HG03175 (cell line): ENCODE data around the gene ZNF746.
"Not testable (repeated sequence)": the region's sequence is repeated elsewhere in the genome, so short reads cannot be mapped to it uniquely, and the experiment has no call there.

Source experiments
- ATAC-seq: cut with Tn5 transposase; IDR thresholded peaks from one replicate; pipeline ENCODE4 v1.9.1; 2021; ENCODE audit warnings: mild to moderate bottlenecking, moderate library complexity; ENCODE audit not compliant: unreplicated experiment

The ZNF746 gene

GRCh38 chr7:149459540-149460452 lies 37.8 kb downstream of the ZNF746 start:
- ATAC-seq = peak; percentile 37

- ATAC-seq = no peak
These were observed 38.4 kb downstream of the ZNF746 start for GRCh38 chr7:149459201-149459539.

GRCh38 chr7:149458235-149458634 lies 39.4 kb downstream of the ZNF746 start:
- ATAC-seq = no peak

GRCh38 chr7:149457766-149458165 lies 39.8 kb downstream of the ZNF746 start:
- ATAC-seq = no peak

GRCh38 chr7:149456506-149457421 lies 40.8 kb downstream of the ZNF746 start:
- no peak for ATAC-seq

- ATAC-seq = no peak
These were observed 42.2 kb downstream of the ZNF746 start for GRCh38 chr7:149455175-149455950.

DNA sequence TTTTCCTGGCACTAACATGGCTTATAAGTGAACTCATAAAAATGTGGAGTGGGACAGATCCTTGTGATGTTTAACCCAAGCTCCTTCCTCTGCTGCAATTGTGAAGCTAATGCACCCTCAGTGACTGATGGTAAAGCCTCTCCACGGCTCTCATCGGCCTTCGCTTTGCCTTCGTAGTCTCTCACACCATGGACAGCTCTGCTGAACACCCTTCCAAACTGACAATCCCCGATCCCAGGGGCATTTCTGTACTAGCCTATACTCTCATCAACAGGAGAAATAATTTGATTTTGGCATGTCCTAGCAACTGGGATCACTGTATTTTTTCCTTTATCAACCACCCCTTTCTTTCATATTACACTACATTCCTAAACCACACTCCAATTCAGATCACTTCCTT lies 42.9 kb downstream of the ZNF746 start:
- ATAC-seq = no peak

GRCh38 chr7:149454006-149454405 lies 43.6 kb downstream of the ZNF746 start:
- ATAC-seq = no peak

- ATAC-seq = no peak
These were observed 46.8 kb downstream of the ZNF746 start for GRCh38 chr7:149450821-149451220.

GRCh38 chr7:149449897-149450296 lies 47.7 kb downstream of the ZNF746 start:
- no peak for ATAC-seq

DNA sequence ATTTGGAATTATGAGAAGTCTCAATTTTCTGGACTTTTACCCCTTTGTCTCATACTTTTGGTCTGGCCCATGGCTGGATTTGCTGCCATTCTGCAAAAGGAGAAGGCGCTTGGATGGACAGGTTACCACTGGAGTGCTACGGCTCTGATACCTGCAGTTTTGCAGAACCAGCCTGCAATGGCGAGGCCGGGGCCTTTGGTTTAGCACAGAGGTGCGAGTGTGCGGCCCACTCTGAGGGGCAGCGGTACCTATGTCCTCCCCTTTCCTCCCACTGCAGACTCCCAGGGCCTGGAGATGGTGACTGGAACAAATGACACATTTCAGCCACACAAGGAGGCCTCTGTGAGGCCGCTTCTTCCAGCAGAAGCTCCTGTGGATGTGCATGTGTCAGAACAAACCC lies 48.6 kb downstream of the ZNF746 start:
- no peak for ATAC-seq

DNA sequence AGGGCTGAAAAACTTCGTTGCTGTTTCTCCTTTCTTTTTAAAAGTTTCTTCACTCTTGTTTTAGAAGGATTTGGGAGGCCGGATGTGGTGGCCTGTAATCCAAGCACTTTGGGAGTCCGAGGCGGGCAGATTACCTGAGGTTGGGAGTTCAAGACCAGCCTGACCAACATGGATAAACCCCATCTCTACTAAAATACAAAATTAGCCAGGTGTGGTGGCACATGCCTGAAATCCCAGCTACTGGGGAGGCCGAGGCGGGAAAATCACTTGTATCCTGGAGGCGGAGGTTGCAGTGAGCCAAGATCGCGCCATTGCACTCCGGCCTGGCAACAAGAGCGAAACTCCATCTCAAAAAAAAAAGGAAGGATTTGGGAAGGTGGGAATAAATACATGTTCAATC lies 51.6 kb downstream of the ZNF746 start:
- not testable (repeated sequence) for ATAC-seq

DNA sequence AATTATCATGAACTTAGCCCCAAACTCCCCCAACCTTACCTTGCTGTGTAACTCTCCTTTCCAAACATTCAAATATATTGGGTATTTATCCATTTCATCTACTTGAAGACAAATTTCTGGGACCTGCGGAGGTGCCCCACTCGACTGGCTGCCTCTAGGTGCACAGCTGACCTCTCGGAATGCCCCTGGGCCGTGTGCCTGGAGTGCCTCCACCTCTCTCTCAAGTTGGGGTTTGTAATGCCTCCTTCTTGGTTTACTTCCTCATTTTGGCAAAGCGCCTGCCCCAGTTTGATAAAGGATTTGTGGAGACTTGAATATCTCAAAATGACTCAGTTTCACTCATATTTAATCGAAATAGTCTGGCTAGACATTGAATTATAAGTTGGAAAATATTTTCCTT lies 53.3 kb downstream of the ZNF746 start:
- ATAC-seq = no peak

GRCh38 chr7:149443523-149443922 lies 54.1 kb downstream of the ZNF746 start:
- no peak for ATAC-seq

GRCh38 chr7:149442924-149443323 lies 54.7 kb downstream of the ZNF746 start:
- ATAC-seq = no peak

DNA sequence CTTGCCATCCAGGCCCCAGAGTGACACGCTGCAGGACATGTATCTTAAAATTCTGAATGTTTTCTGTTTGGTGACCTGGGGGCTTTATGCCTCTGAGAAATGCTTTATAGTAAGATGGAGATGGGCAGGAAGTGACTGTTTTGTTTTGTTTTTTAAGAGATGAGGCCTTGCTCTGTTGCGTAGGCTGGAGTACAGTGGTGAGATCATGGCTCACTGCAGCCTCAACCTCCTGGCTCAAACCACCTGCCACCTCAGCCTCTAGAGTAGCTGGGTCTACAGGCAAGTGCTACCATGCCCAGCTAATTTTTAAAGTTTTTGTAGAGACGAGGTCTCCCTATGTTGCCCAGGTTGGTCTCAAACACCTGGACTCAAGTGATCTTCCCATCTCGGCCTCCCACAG lies 57.4 kb downstream of the ZNF746 start:
- no peak for ATAC-seq

DNA sequence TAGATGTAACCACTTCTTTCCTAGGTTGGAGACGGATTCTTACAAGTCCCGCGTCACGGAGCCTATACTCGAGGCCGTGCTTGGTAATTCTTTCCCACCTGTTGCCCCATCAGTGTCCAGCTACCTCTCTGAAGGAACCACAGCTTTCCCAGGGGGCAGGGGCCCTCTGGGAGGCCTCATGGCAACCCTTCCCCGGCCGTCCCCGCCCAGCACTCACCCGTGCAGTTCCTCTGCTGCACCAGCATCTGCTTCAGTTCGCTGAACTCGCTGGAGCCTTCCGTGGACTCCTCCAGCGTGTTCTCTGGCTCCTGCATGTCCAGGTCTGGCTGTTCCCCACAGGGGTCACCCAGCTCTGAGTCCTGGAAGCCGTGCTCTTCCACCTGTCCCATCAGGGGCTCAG lies 61.3 kb downstream of the ZNF746 start:
- no peak for ATAC-seq

DNA sequence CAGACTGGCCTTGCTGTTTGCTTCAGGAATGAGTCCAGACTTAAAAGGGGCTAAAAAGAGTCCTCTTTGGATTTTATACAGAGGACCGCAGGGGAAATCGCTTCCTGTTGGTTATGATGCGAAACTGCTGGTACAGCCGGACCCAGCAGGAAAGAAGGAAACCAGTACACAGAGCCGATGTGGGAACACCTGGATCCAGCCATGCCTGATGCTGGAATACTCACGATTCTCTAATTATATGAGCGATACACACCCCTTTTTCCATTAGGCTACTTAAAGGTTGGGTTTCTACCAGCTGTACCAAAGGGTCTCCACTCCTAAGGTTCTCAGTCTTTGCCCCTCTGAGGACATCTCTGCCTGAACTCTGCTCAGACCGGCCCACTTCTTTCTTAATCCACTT lies 64.5 kb downstream of the ZNF746 start:
- ATAC-seq = no peak

DNA sequence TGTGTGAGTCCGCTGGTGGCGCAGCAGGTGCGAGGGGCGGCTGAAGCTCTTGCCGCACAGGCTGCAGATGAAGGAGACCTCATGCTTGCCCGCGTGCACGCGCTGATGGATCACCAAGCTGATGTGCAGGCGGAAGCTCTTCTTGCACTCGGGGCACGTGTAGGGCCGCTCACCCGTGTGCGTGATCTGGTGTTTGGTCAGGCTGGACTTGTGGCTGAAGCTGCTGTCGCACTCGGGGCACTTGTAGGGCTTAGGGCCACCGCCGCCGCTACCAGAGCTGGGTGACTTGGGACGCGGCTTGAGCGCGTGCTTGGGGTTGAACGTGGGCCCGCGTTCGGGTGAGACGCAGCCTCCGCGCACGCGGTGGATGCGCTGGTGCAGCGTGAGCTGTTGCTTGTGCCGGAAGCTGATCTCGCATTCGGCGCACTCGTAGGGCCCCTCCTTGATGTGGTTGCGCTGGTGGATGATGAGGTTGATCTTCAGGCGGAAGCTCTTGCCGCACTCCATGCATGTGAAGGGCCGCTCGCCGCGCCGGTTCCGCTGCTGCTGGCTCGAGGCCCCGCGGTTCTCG lies 65.4 kb downstream of the ZNF746 start:
- no peak for ATAC-seq

DNA sequence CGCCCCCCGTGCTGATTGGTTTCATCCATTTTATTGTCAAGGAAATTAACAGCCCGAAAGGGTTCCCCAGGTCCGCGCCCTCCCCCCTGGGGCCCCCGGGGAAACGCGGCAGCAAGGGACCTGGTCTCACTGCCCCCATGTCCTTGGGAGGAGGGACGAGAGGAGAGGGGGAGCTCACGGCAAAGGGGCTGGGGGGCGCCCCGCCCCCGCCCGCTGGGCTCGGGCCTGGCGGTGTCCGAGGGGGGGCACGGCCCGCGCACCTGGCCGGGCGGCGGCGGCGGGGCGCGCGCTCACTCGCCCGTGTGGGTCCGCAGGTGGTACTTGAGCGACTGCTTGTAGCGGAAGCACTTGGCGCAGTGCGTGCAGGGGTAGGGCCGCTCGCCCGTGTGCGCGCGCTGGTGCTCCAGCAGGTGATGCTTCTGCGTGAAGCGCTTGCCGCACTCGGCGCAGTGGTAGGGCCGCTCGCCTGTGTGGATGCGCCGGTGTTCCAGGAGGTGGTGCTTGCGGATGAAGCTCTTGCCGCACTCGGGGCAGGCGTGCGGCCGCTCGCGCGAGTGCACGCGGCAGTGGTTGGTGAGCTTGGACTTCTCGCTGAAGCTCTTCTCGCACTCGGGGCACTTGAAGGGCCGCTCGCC lies 66.0 kb downstream of the ZNF746 start:
- no peak for ATAC-seq
